IPS DF 6.9 (cell line): Measurements from ENCODE around the gene SZT2.

Source experiments
- DNase-seq: peaks from one replicate; pipeline ENCODE4 v3.0.0-alpha.2; 2013; ENCODE audit warnings: low read depth, low spot score
- H3K27ac ChIP-seq: one replicate; pipeline ENCODE4 v1.5.1; 2013; ENCODE audit warnings: low read length, control low read depth
- H3K27me3 ChIP-seq: 2 replicates; pipeline ENCODE4 v1.6.1; 2013; ENCODE audit warnings: mild to moderate bottlenecking, low read length; ENCODE audit not compliant: control insufficient read depth, insufficient read depth
- H3K36me3 ChIP-seq: 2 replicates; pipeline ENCODE4 v1.6.1; 2013; ENCODE audit warnings: low read length; ENCODE audit not compliant: control insufficient read depth, insufficient read depth
- H3K4me1 ChIP-seq: 2 replicates; pipeline ENCODE4 v1.6.1; 2013; ENCODE audit warnings: low read length; ENCODE audit not compliant: control insufficient read depth, insufficient read depth
- H3K4me3 ChIP-seq: 2 replicates; pipeline ENCODE4 v1.5.1; 2013; ENCODE audit warnings: mild to moderate bottlenecking, low read length
- H3K9me3 ChIP-seq: 2 replicates; pipeline ENCODE4 v1.6.1; 2013; ENCODE audit warnings: low read length, inconsistent platforms; ENCODE audit not compliant: control insufficient read depth, insufficient read depth
- WGBS: extraction: QIAGEN DNeasy Blood & Tissue Kit; methylation state at CpG from one replicate; pipeline ENCODE4 v1.1.7; 2013; ENCODE audit warnings: mixed read lengths, missing lambda C conversion rate; ENCODE audit not compliant: insufficient read length, insufficient coverage; 5-methylcytosine and 5-hydroxymethylcytosine counted together

SZT2 gene

GRCh38 chr1:43422995-43423671, 33.4 kb downstream of the SZT2 start:
- no CpG with 5 or more reads among the region's 16 CpGs for WGBS
- peaks cover 3% of the 10 kb centered on the region; the same call in 1 of the 2 replicates for H3K4me1 ChIP-seq
- no peak for DNase-seq
- no peaks in the 10 kb centered on the region for H3K9me3 ChIP-seq
- no peaks in the 10 kb centered on the region for H3K27me3 ChIP-seq
- H3K27ac ChIP-seq: no peak overlapping the region
- H3K4me3 ChIP-seq: no peak overlapping the region
- peaks cover 19% of the 10 kb centered on the region for H3K36me3 ChIP-seq

GRCh38 chr1:43423672-43424550, 34.2 kb downstream of the SZT2 start:
- peaks cover 3% of the 10 kb centered on the region; the same call in 1 of the 2 replicates for H3K4me1 ChIP-seq
- H3K36me3 ChIP-seq: peaks cover 20% of the 10 kb centered on the region
- no peak for DNase-seq
- no peaks in the 10 kb centered on the region for H3K27me3 ChIP-seq
- no CpG with 5 or more reads among the region's 23 CpGs for WGBS
- no peak overlapping the region for H3K4me3 ChIP-seq
- no peak overlapping the region for H3K27ac ChIP-seq
- H3K9me3 ChIP-seq: no peaks in the 10 kb centered on the region

- no peak overlapping the region for H3K27ac ChIP-seq
- H3K4me1 ChIP-seq: peaks cover 3% of the 10 kb centered on the region; the same call in 1 of the 2 replicates
- H3K27me3 ChIP-seq: no peaks in the 10 kb centered on the region
- WGBS: no CpG with 5 or more reads among the region's 4 CpGs
- H3K4me3 ChIP-seq: no peak overlapping the region
- H3K9me3 ChIP-seq: no peaks in the 10 kb centered on the region
- H3K36me3 ChIP-seq: peaks cover 20% of the 10 kb centered on the region
- no peak for DNase-seq
Measured at GRCh38 chr1:43425045-43425444, 35.3 kb downstream of the SZT2 start.

GRCh38 chr1:43426221-43426620, 36.5 kb downstream of the SZT2 start:
- peaks cover 3% of the 10 kb centered on the region; the same call in 1 of the 2 replicates for H3K4me1 ChIP-seq
- H3K9me3 ChIP-seq: no peaks in the 10 kb centered on the region
- no peak overlapping the region for H3K4me3 ChIP-seq
- no peak for DNase-seq
- H3K27me3 ChIP-seq: no peaks in the 10 kb centered on the region
- no CpG with 5 or more reads among the region's 11 CpGs for WGBS
- H3K27ac ChIP-seq: no peak overlapping the region
- peaks cover 18% of the 10 kb centered on the region for H3K36me3 ChIP-seq

GRCh38 chr1:43427524-43427923, 37.8 kb downstream of the SZT2 start:
- no peaks in the 10 kb centered on the region for H3K4me1 ChIP-seq
- H3K36me3 ChIP-seq: peaks cover 21% of the 10 kb centered on the region
- no peak for DNase-seq
- H3K27me3 ChIP-seq: no peaks in the 10 kb centered on the region
- no peak overlapping the region for H3K4me3 ChIP-seq
- no peaks in the 10 kb centered on the region for H3K9me3 ChIP-seq
- no CpG with 5 or more reads among the region's 14 CpGs for WGBS
- no peak overlapping the region for H3K27ac ChIP-seq

DNA sequence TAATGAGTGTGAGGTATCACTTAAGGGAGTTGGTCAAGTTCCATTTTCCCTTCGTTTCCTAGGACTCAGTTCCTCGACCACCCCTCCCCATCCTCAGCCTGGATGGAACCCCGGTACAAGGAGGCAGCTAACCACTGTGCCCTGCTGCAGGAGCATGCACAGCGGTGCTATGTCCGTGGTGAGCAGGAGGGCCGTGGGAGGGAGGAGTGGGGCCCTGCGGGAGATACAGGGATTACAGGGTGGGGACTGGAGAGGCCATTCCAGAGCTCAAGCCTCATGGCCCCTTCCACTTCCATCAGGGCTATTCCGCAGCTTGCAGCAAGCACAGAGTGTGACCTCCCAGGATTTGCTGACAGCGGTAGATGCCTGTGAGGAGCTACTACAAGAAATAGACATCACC, 38.2 kb downstream of the SZT2 start:
- no peak overlapping the region for H3K27ac ChIP-seq
- peaks cover 26% of the 10 kb centered on the region for H3K36me3 ChIP-seq
- WGBS: no CpG with 5 or more reads among the region's 9 CpGs
- no peaks in the 10 kb centered on the region for H3K27me3 ChIP-seq
- DNase-seq: no peak
- no peak overlapping the region for H3K4me3 ChIP-seq
- H3K4me1 ChIP-seq: no peaks in the 10 kb centered on the region
- no peaks in the 10 kb centered on the region for H3K9me3 ChIP-seq

DNA sequence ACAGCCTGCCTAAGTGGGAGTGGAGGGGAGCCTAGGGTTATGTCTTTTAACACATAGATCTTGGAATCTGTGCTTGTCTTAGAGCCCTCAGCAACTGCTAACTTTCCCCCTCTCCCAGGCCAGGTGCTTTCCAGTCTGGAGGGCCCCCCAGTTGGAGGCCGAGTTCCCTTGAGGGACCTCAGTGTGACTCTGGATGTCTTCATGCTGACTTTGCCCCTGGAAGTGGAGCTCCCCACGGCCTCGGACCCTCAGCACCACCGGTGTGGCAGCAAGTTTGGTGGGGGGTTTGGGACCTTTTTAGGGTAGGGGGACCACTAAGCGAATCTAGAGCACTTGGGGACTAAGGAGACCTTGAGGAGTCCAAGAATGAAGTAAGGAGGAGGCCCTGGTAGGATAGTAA, 41.1 kb downstream of the SZT2 start:
- peaks cover 27% of the 10 kb centered on the region for H3K36me3 ChIP-seq
- no peak for DNase-seq
- H3K27me3 ChIP-seq: no peaks in the 10 kb centered on the region
- no peak overlapping the region for H3K4me3 ChIP-seq
- no CpG with 5 or more reads among the region's 5 CpGs for WGBS
- H3K27ac ChIP-seq: no peak overlapping the region
- H3K9me3 ChIP-seq: no peaks in the 10 kb centered on the region
- H3K4me1 ChIP-seq: no peaks in the 10 kb centered on the region

GRCh38 chr1:43431676-43432075, 42.0 kb downstream of the SZT2 start:
- Histone ChIP-seq H3K27me3 (no peaks in the 10 kb centered on the region), H3K9me3 (no peaks in the 10 kb centered on the region), H3K27ac (no peak overlapping the region), H3K4me3 (no peak overlapping the region), H3K36me3 (peaks cover 27% of the 10 kb centered on the region), H3K4me1 (no peaks in the 10 kb centered on the region)
- DNase-seq: no peak
- no CpG with 5 or more reads among the region's 9 CpGs for WGBS

- H3K9me3 ChIP-seq: no peaks in the 10 kb centered on the region
- no peaks in the 10 kb centered on the region for H3K27me3 ChIP-seq
- no peaks in the 10 kb centered on the region for H3K4me1 ChIP-seq
- H3K36me3 ChIP-seq: peaks cover 27% of the 10 kb centered on the region
- no peak overlapping the region for H3K4me3 ChIP-seq
- no peak overlapping the region for H3K27ac ChIP-seq
- no CpG with 5 or more reads among the region's 9 CpGs for WGBS
- no peak for DNase-seq
Measured at GRCh38 chr1:43432171-43432860, 42.6 kb downstream of the SZT2 start.

DNA sequence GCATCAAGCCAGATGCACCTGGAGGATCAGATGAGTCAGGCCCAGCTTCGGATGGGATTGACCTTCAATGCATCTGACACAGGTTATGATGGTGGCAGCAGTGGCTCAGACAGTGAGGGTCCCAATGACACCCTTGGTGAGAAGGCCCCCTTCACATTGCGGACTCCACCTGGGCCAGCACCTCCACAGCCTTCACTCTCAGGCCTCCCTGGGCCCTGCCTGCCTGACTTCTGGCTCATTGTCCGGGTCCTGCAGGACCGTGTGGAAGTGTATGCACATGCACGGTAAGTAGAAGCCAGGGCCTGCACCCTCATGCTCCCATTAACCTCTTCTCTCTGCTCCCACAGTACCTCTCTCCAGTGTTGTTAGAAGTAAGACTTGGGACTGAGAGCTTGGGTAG, 43.2 kb downstream of the SZT2 start:
- no peak for DNase-seq
- Histone ChIP-seq H3K4me3 (no peak overlapping the region), H3K4me1 (no peaks in the 10 kb centered on the region), H3K27me3 (no peaks in the 10 kb centered on the region), H3K36me3 (peaks cover 27% of the 10 kb centered on the region), H3K27ac (no peak overlapping the region), H3K9me3 (no peaks in the 10 kb centered on the region)
- WGBS: no CpG with 5 or more reads among the region's 5 CpGs
